Calu3 (cell line): ENCODE data around the gene LANCL1. TPM values are rescaled to one million over a fixed set of nuclear protein-coding genes. Genes with fewer than 3 reads are reported as not detected.

Source experiments
- BruUV-seq: library from RNA; stranded (reverse); fragments of 400-500 nt; replicated peaks from 2 replicates; lab custom pipeline; 2021; lab: Mats Ljungman, UMichigan
- CTCF ChIA-PET: fragments of 300-600 bp; sonication (Branson Sonifier 250); formaldehyde crosslinking; loops from one replicate; lab custom pipeline; 2022; ENCODE audit warnings: antibody characterized with exemption; lab: Charles Lee
- DNase-seq: peaks from one replicate; pipeline ENCODE4 v3.0.0; 2022
- H3K27ac Mint-ChIP-seq: one replicate; pipeline ENCODE4 v1.8.0; 2022; ENCODE audit warnings: mixed read lengths; ENCODE audit not compliant: unreplicated experiment
- H3K27me3 Mint-ChIP-seq: one replicate; pipeline ENCODE4 v1.8.0; 2022; ENCODE audit warnings: mixed read lengths; ENCODE audit not compliant: unreplicated experiment
- H3K36me3 Mint-ChIP-seq: one replicate; pipeline ENCODE4 v1.8.0; 2022; ENCODE audit warnings: mild to moderate bottlenecking, moderate library complexity, mixed read lengths; ENCODE audit not compliant: insufficient read depth, unreplicated experiment
- H3K4me1 Mint-ChIP-seq: one replicate; pipeline ENCODE4 v1.8.0; 2022; ENCODE audit warnings: mild to moderate bottlenecking, low read depth, mixed read lengths; ENCODE audit not compliant: unreplicated experiment
- H3K4me3 Mint-ChIP-seq: one replicate; pipeline ENCODE4 v1.8.0; 2022; ENCODE audit warnings: mild to moderate bottlenecking, low read depth, moderate library complexity, mixed read lengths; ENCODE audit not compliant: unreplicated experiment
- H3K9me3 Mint-ChIP-seq: one replicate; pipeline ENCODE4 v1.8.0; 2022; ENCODE audit warnings: low read depth, mixed read lengths; ENCODE audit not compliant: unreplicated experiment
- intact Hi-C: fragments of 100-400 bp; cut with micrococcal nuclease; formaldehyde crosslinking; loops from one replicate; pipeline ENCODE4 v1.10.0; 2022; ENCODE audit not compliant: unreplicated experiment
- total RNA-seq: library from RNA; stranded (reverse); gene quantifications from 2 replicates; pipeline ENCODE4 v1.2.3, GENCODE V29; 2022
- TF ChIP-seq, protein P1 (sequence below): fragments of 200-600 bp; IDR thresholded peaks from one replicate; pipeline ENCODE4 v1.8.0; 2022; ENCODE audit warnings: antibody characterized with exemption; ENCODE audit not compliant: unreplicated experiment

Gene LANCL1
- total RNA-seq, 1 experiment from 2014 or later: 36.3 TPM

DNA sequence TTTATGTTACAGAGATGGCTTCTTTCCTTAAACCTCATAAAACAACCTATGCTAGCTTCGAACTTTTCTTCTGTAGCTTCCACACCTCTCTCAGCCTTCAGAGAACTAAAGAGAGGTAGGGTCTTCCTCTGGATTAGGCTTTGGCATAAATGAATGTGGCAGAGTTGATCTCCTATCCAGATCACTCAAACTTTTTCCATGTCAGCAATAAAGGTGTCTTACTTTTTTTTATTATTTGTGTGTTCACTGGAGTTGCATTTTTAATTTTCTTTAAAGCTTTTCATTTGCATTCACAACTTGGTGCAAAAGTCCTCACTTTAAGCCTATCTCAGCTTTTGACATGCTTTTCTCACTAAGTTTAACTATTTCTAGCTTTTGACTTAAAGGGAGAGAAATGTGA is 66.0 kb downstream of the LANCL1 start:
- intact Hi-C loops: no loop called here
- H3K4me3 Mint-ChIP-seq: no peak overlapping the region
- H3K27me3 Mint-ChIP-seq: no peaks in the 10 kb centered on the region
- peaks cover 8% of the 10 kb centered on the region for H3K9me3 Mint-ChIP-seq
- H3K27ac Mint-ChIP-seq: no peak overlapping the region
- TF ChIP-seq, protein P1, sequence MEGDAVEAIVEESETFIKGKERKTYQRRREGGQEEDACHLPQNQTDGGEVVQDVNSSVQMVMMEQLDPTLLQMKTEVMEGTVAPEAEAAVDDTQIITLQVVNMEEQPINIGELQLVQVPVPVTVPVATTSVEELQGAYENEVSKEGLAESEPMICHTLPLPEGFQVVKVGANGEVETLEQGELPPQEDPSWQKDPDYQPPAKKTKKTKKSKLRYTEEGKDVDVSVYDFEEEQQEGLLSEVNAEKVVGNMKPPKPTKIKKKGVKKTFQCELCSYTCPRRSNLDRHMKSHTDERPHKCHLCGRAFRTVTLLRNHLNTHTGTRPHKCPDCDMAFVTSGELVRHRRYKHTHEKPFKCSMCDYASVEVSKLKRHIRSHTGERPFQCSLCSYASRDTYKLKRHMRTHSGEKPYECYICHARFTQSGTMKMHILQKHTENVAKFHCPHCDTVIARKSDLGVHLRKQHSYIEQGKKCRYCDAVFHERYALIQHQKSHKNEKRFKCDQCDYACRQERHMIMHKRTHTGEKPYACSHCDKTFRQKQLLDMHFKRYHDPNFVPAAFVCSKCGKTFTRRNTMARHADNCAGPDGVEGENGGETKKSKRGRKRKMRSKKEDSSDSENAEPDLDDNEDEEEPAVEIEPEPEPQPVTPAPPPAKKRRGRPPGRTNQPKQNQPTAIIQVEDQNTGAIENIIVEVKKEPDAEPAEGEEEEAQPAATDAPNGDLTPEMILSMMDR: no peak
- DNase-seq: no peak
- CTCF ChIA-PET: no interaction called here
- no TSS peak for BruUV-seq
- H3K4me1 Mint-ChIP-seq: no peaks in the 10 kb centered on the region
- no peaks in the 10 kb centered on the region for H3K36me3 Mint-ChIP-seq

DNA sequence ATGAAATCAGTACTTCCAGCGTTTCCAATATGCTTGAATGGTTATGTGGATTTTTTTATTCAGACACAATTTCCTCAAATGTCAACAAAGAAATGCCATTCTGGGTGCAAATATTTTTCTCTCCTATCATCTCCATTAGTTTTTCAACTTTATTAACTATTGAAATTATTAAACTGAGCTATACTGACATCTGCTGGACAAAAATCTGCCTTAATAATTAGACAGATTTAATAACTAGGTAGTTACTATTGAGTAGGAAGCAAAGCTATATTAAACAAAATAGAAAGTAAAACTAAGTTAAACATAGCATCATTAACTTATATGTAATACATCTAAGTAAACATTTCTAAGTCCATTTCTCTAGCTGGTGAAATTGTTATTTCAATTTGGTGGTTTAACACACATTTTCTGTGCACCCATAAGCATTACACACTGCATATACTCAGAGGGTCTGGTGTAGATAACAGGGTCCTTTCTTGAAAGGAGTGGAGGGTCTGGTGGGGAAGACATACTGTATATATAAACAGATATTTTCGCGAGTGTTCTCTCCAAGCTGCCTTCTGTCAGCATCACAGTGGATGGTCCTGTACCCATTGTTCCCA is 77.0 kb downstream of the LANCL1 start:
- H3K27me3 Mint-ChIP-seq: no peaks in the 10 kb centered on the region
- H3K4me1 Mint-ChIP-seq: no peaks in the 10 kb centered on the region
- CTCF ChIA-PET: interaction anchor here (0.6 to 1.1 kb wide), 4 partner anchors 36 to 422 kb away, joined by 3 to 9 read pairs (median 5); no protein-coding TSS in a partner anchor
- TF ChIP-seq, protein P1: peak; percentile 15
- H3K36me3 Mint-ChIP-seq: no peaks in the 10 kb centered on the region
- DNase-seq: no peak
- intact Hi-C loops: loop anchor here (1.0 to 2.0 kb wide), 3 partner anchors 63 to 423 kb away; no protein-coding TSS in a partner anchor
- H3K4me3 Mint-ChIP-seq: no peak overlapping the region
- BruUV-seq: no TSS peak
- no peaks in the 10 kb centered on the region for H3K9me3 Mint-ChIP-seq
- H3K27ac Mint-ChIP-seq: no peak overlapping the region

DNA sequence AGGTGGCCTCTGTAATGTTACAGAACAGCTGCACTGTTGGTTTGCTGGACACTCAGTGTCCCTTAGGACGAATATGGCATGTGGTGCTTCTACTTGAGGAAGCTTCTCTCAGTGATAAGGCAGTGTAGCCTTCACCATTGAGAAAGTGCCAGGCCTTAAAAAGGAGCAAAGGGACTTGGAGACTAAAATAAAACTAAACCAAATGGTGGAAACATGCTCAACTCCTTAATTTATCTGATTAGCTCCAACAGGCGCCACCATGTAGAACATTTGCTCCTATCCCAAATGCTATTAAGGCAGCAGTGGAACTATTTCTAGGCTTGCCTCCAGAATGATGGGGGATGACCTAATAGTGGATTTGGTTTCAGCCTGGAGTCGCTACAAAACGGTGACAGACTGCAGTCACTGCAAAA is 84.1 kb downstream of the LANCL1 start:
- Mint-ChIP-seq H3K27ac (no peak overlapping the region), H3K36me3 (no peaks in the 10 kb centered on the region), H3K4me3 (no peak overlapping the region), H3K27me3 (no peaks in the 10 kb centered on the region), H3K4me1 (no peaks in the 10 kb centered on the region), H3K9me3 (no peaks in the 10 kb centered on the region)
- CTCF ChIA-PET: no interaction called here
- intact Hi-C loops: no loop called here
- TF ChIP-seq, protein P1: no peak
- DNase-seq: no peak
- no TSS peak for BruUV-seq

DNA sequence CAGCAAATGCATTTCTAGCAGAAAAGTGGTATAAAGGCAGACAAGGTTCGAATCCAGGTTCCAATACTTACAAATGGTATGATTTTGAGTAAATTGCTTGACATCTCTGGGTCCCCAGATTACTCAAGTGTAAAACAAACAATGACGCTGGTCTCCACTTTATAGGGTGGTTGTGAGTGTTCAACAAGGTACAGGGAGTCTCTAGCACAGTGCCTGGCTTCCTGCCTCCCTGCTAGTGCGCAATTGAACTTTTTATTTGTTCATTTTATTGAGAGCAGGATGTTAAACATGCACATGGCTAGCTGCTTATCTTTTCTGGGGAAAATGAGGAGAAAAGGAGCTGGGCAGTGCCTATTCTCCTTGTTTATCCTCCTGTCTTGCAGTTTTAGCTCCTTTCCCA is 86.7 kb downstream of the LANCL1 start:
- CTCF ChIA-PET: no interaction called here

More for the DNA sequence above, 86.7 kb downstream of the LANCL1 start:
- DNase-seq: no peak
- Mint-ChIP-seq H3K27me3 (no peaks in the 10 kb centered on the region), H3K27ac (no peak overlapping the region), H3K4me3 (no peak overlapping the region), H3K4me1 (no peaks in the 10 kb centered on the region), H3K9me3 (no peaks in the 10 kb centered on the region), H3K36me3 (no peaks in the 10 kb centered on the region)
- BruUV-seq: no TSS peak
- intact Hi-C loops: no loop called here
- TF ChIP-seq, protein P1: no peak
